Astrocyte (in vitro differentiated cells and primary cell): ENCODE measurements around the gene RNF212. TPM values are rescaled to one million over a fixed set of nuclear protein-coding genes. Genes with fewer than 3 reads are reported as not detected.
A peak's percentile ranks its signal among the peaks of the same experiment; 100 is the strongest.
"Not testable (repeated sequence)": the region's sequence is repeated elsewhere in the genome, so short reads cannot be mapped to it uniquely, and the experiment has no call there.

Experiments used
- DNase-seq: peaks from one replicate; pipeline ENCODE4 v3.0.0-alpha.2; 2010; ENCODE audit warnings: low read depth
- FAIRE-seq: peaks from 2 replicates; lab custom pipeline; 2011; peaks lifted over from hg19 to GRCh38; lab: Jason Lieb, UNC
- H2AFZ ChIP-seq: 2 replicates; pipeline ENCODE4 v1.6.0; 2012; ENCODE audit warnings: low read depth, low read length, inconsistent platforms
- H3K27ac ChIP-seq: 2 replicates; pipeline ENCODE4 v1.5.1; 2011; ENCODE audit warnings: low read depth, low read length, inconsistent platforms
- H3K27me3 ChIP-seq: 2 replicates; pipeline ENCODE4 v1.6.0; 2011; ENCODE audit warnings: low read length, inconsistent platforms; ENCODE audit not compliant: insufficient read depth
- H3K36me3 ChIP-seq: 2 replicates; pipeline ENCODE4 v1.5.1; 2011; ENCODE audit warnings: low read length, inconsistent platforms; ENCODE audit not compliant: insufficient read depth
- H3K4me1 ChIP-seq: 2 replicates; pipeline ENCODE4 v1.5.1; 2011; ENCODE audit warnings: low read length, inconsistent platforms; ENCODE audit not compliant: insufficient read depth
- H3K4me2 ChIP-seq: 2 replicates; pipeline ENCODE4 v1.6.0; 2012; ENCODE audit warnings: low read length, inconsistent platforms
- H3K4me3 ChIP-seq: 2 replicates; pipeline ENCODE4 v1.5.1; 2011; ENCODE audit warnings: low read depth, mild to moderate bottlenecking, low read length, inconsistent platforms; ENCODE audit not compliant: insufficient read depth
- H3K79me2 ChIP-seq: 2 replicates; pipeline ENCODE4 v1.6.0; 2012; ENCODE audit warnings: mild to moderate bottlenecking, low read length, inconsistent platforms; ENCODE audit not compliant: insufficient read depth
- H3K9ac ChIP-seq: 2 replicates; pipeline ENCODE4 v1.6.0; 2012; ENCODE audit warnings: mild to moderate bottlenecking, low read length, inconsistent platforms
- H3K9me3 ChIP-seq: 2 replicates; pipeline ENCODE4 v1.5.1; 2012; ENCODE audit warnings: low read depth, mild to moderate bottlenecking, low read length, inconsistent platforms; ENCODE audit not compliant: insufficient read depth
- H4K20me1 ChIP-seq: 2 replicates; pipeline ENCODE4 v1.6.0; 2012; ENCODE audit warnings: low read length, inconsistent platforms; ENCODE audit not compliant: insufficient read depth
- H3K27ac Mint-ChIP-seq: one replicate; pipeline ENCODE4 v1.8.0; 2021; ENCODE audit warnings: mild to moderate bottlenecking, mixed read lengths; ENCODE audit not compliant: unreplicated experiment
- H3K27me3 Mint-ChIP-seq: one replicate; pipeline ENCODE4 v1.8.0; 2021; ENCODE audit warnings: low read depth, mixed read lengths; ENCODE audit not compliant: unreplicated experiment
- H3K36me3 Mint-ChIP-seq: one replicate; pipeline ENCODE4 v1.8.0; 2021; ENCODE audit warnings: low read depth, mixed read lengths; ENCODE audit not compliant: unreplicated experiment
- H3K4me1 Mint-ChIP-seq: one replicate; pipeline ENCODE4 v1.8.0; 2021; ENCODE audit warnings: low read depth, mixed read lengths; ENCODE audit not compliant: unreplicated experiment
- H3K4me3 Mint-ChIP-seq: one replicate; pipeline ENCODE4 v1.8.0; 2021; ENCODE audit warnings: mild to moderate bottlenecking, moderate library complexity, mixed read lengths; ENCODE audit not compliant: unreplicated experiment
- H3K9me3 Mint-ChIP-seq: one replicate; pipeline ENCODE4 v1.8.0; 2021; ENCODE audit warnings: mild to moderate bottlenecking, mixed read lengths; ENCODE audit not compliant: unreplicated experiment
- CTCF ChIP-seq: IDR thresholded peaks from 2 replicates; pipeline ENCODE4 v1.5.1; 2011; ENCODE audit warnings: low read depth, mild to moderate bottlenecking, inconsistent platforms, low read length, moderate library complexity; ENCODE audit not compliant: insufficient read depth
- EZH2 ChIP-seq: IDR thresholded peaks from 2 replicates; pipeline ENCODE4 v1.6.1; 2012; ENCODE audit warnings: mild to moderate bottlenecking, low read length, inconsistent platforms; ENCODE audit not compliant: insufficient read depth
- total RNA-seq: library from RNA; stranded (reverse); gene quantifications from 2 replicates; pipeline ENCODE4 v1.2.1, GENCODE V29; 2021

The RNF212 gene
- total RNA-seq, 1 donor from 2014 or later: 2.2 TPM

- FAIRE-seq (peak; percentile 13), DNase-seq (peak; percentile 44)
- Histone ChIP-seq H3K79me2 (no peaks in the 10 kb centered on the region), H3K4me2 (no peak overlapping the region), H3K4me3 (no peak overlapping the region), H3K27ac (no peak overlapping the region), H3K36me3 (no peaks in the 10 kb centered on the region), H2AFZ (no peak overlapping the region), H4K20me1 (no peaks in the 10 kb centered on the region), H3K9ac (no peak overlapping the region), H3K4me1 (no peaks in the 10 kb centered on the region), H3K27me3 (peaks cover 13% of the 10 kb centered on the region), H3K9me3 (no peaks in the 10 kb centered on the region)
- H3K9me3 Mint-ChIP-seq: no peaks in the 10 kb centered on the region
- H3K4me1 Mint-ChIP-seq: peaks cover 13% of the 10 kb centered on the region
- TF ChIP-seq CTCF (peak; percentile 100), EZH2 (no peak)
- no peaks in the 10 kb centered on the region for H3K36me3 Mint-ChIP-seq
- peaks cover 30% of the 10 kb centered on the region for H3K27me3 Mint-ChIP-seq
- H3K27ac Mint-ChIP-seq: no peak overlapping the region
- H3K4me3 Mint-ChIP-seq: no peak overlapping the region
These were observed 17.2 kb upstream of the RNF212 start for GRCh38 chr4:1130316-1131186.

- Mint-ChIP-seq H3K36me3 (peaks cover 2% of the 10 kb centered on the region), H3K4me3 (no peak overlapping the region), H3K27ac (no peak overlapping the region), H3K9me3 (peaks cover 3% of the 10 kb centered on the region), H3K4me1 (peaks cover 13% of the 10 kb centered on the region), H3K27me3 (peaks cover 16% of the 10 kb centered on the region)
- Histone ChIP-seq H3K79me2 (no peaks in the 10 kb centered on the region), H3K4me3 (no peak overlapping the region), H3K9ac (no peak overlapping the region), H3K4me1 (no peaks in the 10 kb centered on the region), H3K27me3 (peaks cover 15% of the 10 kb centered on the region), H3K9me3 (no peaks in the 10 kb centered on the region), H4K20me1 (no peaks in the 10 kb centered on the region), H3K4me2 (no peak overlapping the region), H2AFZ (no peak overlapping the region), H3K27ac (no peak overlapping the region), H3K36me3 (no peaks in the 10 kb centered on the region)
- no peak for FAIRE-seq
- DNase-seq: peak; percentile 13
- TF ChIP-seq EZH2 (no peak), CTCF (no peak)
These were observed 13.1 kb upstream of the RNF212 start for GRCh38 chr4:1126506-1126905.

GRCh38 chr4:1125466-1125865, 12.1 kb upstream of the RNF212 start:
- not testable (repeated sequence) for H3K4me3 ChIP-seq, H3K27ac ChIP-seq, DNase-seq, H2AFZ ChIP-seq, H3K9me3 Mint-ChIP-seq, H3K9me3 ChIP-seq, H3K4me2 ChIP-seq, H4K20me1 ChIP-seq, H3K4me1 ChIP-seq, H3K27ac Mint-ChIP-seq, FAIRE-seq, H3K4me3 Mint-ChIP-seq, H3K9ac ChIP-seq, H3K79me2 ChIP-seq, H3K36me3 ChIP-seq, H3K36me3 Mint-ChIP-seq
- Mint-ChIP-seq H3K4me1 (peaks cover 11% of the 10 kb centered on the region), H3K27me3 (peaks cover 15% of the 10 kb centered on the region)
- H3K27me3 ChIP-seq: peaks cover 15% of the 10 kb centered on the region
